Lower leg skin (tissue), 4 donors: Measurements from ENCODE around the gene SH3RF3. TPM values are rescaled to one million over a fixed set of nuclear protein-coding genes. Genes with fewer than 3 reads are reported as not detected.

ENCODE experiments used
- DNase-seq, 2 donors: peaks; one replicate each; pipeline ENCODE4 v3.0.0-alpha.2; 2019; ENCODE audit warnings: low spot score in 2 of 2
- H3K4me3 ChIP-seq: fragments of 200-600 bp; sonication (generic); 2 replicates; pipeline ENCODE4 v1.5.1; 2017; ENCODE audit warnings: mild to moderate bottlenecking, low read depth; ENCODE audit not compliant: poor library complexity, severe bottlenecking
- POLR2A ChIP-seq, 2 donors: fragments of 450-650 bp; IDR thresholded peaks; one replicate each; pipeline ENCODE4 v1.6.1; 2016 to 2017; ENCODE audit warnings: antibody characterized with exemption in 2 of 2, mild to moderate bottlenecking in 1 of 2, moderate library complexity in 1 of 2
- WGBS, 2 donors: methylation state at CpG; one replicate each; pipeline ENCODE4 v1.1.5; 2018; 5-methylcytosine and 5-hydroxymethylcytosine counted together
- intact Hi-C: fragments of 100-400 bp; cut with DNase I; formaldehyde crosslinking; loops from one replicate; pipeline ENCODE4 v1.15.0; 2023; ENCODE audit warnings: low total_unique reads
- total RNA-seq, 4 donors: library from RNA; depleted of rRNA; stranded (reverse); fragments of >200 nt; gene quantifications; one replicate each; pipeline ENCODE4 v1.1.0, GENCODE V29; 2016
- TF ChIP-seq, protein P1 (sequence below), 3 donors: fragments of 450-650 bp; IDR thresholded peaks; one replicate each; pipeline ENCODE4 v1.5.1; 2016; ENCODE audit warnings: antibody characterized with exemption in 3 of 3, mild to moderate bottlenecking in 3 of 3, moderate library complexity in 2 of 3

The SH3RF3 gene
- total RNA-seq, 4 donors from 2014 or later = 1.9 to 7.4 (median 3.2) TPM

GRCh38 chr2:109476641-109477441, 347.8 kb downstream of the SH3RF3 start:
- DNase-seq = no peak
- WGBS, 2 donors = 81 to 89% methylated on average over 10 of the region's 10 CpGs
- H3K4me3 ChIP-seq = no peak overlapping the region
- intact Hi-C loops = no loop called here
- TF ChIP-seq POLR2A (IDR thresholded peaks at IDR 0.05) = no peak
- TF ChIP-seq, protein P1, sequence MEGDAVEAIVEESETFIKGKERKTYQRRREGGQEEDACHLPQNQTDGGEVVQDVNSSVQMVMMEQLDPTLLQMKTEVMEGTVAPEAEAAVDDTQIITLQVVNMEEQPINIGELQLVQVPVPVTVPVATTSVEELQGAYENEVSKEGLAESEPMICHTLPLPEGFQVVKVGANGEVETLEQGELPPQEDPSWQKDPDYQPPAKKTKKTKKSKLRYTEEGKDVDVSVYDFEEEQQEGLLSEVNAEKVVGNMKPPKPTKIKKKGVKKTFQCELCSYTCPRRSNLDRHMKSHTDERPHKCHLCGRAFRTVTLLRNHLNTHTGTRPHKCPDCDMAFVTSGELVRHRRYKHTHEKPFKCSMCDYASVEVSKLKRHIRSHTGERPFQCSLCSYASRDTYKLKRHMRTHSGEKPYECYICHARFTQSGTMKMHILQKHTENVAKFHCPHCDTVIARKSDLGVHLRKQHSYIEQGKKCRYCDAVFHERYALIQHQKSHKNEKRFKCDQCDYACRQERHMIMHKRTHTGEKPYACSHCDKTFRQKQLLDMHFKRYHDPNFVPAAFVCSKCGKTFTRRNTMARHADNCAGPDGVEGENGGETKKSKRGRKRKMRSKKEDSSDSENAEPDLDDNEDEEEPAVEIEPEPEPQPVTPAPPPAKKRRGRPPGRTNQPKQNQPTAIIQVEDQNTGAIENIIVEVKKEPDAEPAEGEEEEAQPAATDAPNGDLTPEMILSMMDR (IDR thresholded peaks at IDR 0.05) = no peak

GRCh38 chr2:109478906-109479493, 350.0 kb downstream of the SH3RF3 start:
- no peak for TF ChIP-seq POLR2A (IDR thresholded peaks at IDR 0.05)
- TF ChIP-seq, protein P1 (IDR thresholded peaks at IDR 0.05) = no peak
- no peak overlapping the region for H3K4me3 ChIP-seq
- intact Hi-C loops = no loop called here
- DNase-seq = no peak
- WGBS, 2 donors = 94% methylated on average over 12 of the region's 12 CpGs

- 90 to 94% methylated on average over 7 of the region's 7 CpGs for WGBS, 2 donors
- DNase-seq = no peak
- intact Hi-C loops = no loop called here
- H3K4me3 ChIP-seq = no peak overlapping the region
- TF ChIP-seq, protein P1 (IDR thresholded peaks at IDR 0.05) = no peak
- no peak for TF ChIP-seq POLR2A (IDR thresholded peaks at IDR 0.05)
Measured at GRCh38 chr2:109479804-109480203, 350.8 kb downstream of the SH3RF3 start.

GRCh38 chr2:109480486-109481195, 351.6 kb downstream of the SH3RF3 start:
- H3K4me3 ChIP-seq = no peak overlapping the region
- TF ChIP-seq, protein P1 (IDR thresholded peaks at IDR 0.05) = no peak
- TF ChIP-seq POLR2A (IDR thresholded peaks at IDR 0.05) = no peak
- no peak for DNase-seq
- whole genome bisulfite sequencing, 2 donors = 87 to 89% methylated on average over 10 of the region's 10 CpGs
- intact Hi-C loops = no loop called here

GRCh38 chr2:109481196-109481555, 352.2 kb downstream of the SH3RF3 start:
- intact Hi-C loops = no loop called here
- DNase-seq = no peak
- TF ChIP-seq, protein P1 (IDR thresholded peaks at IDR 0.05) = no peak
- no peak for TF ChIP-seq POLR2A (IDR thresholded peaks at IDR 0.05)
- WGBS, 2 donors = 90 to 95% methylated on average over 9 of the region's 9 CpGs
- no peak overlapping the region for H3K4me3 ChIP-seq
